Pons (tissue), 1 donor: ENCODE results near the gene DPY19L1.
A peak's percentile ranks its signal among the peaks of the same experiment; 100 is the strongest.
"Not testable (repeated sequence)": the region's sequence is repeated elsewhere in the genome, so short reads cannot be mapped to it uniquely, and the experiment has no call there.

Experiments
- DNase-seq: peaks from one replicate; pipeline ENCODE4 v3.0.0-alpha.2; 2016; ENCODE audit warnings: low spot score

The DPY19L1 gene

GRCh38 chr7:35032166-35032565 is 5.1 kb downstream of the DPY19L1 start:
- DNase-seq: no peak

- no peak for DNase-seq
These were observed 6.4 kb downstream of the DPY19L1 start for GRCh38 chr7:35030848-35031247.

GRCh38 chr7:35029311-35029710 is 8.0 kb downstream of the DPY19L1 start:
- DNase-seq: no peak

GRCh38 chr7:35026150-35026549 is 11.1 kb downstream of the DPY19L1 start:
- DNase-seq: no peak

- DNase-seq: no peak
These were observed 11.9 kb downstream of the DPY19L1 start for GRCh38 chr7:35025369-35025870.

- DNase-seq: no peak
These were observed 13.0 kb downstream of the DPY19L1 start for GRCh38 chr7:35024298-35024697.

GRCh38 chr7:35022725-35023124 is 14.6 kb downstream of the DPY19L1 start:
- no peak for DNase-seq

GRCh38 chr7:35021445-35021844 is 15.8 kb downstream of the DPY19L1 start:
- DNase-seq: no peak

GRCh38 chr7:35019801-35020200 is 17.5 kb downstream of the DPY19L1 start:
- DNase-seq: no peak

- no peak for DNase-seq
These were observed 18.0 kb downstream of the DPY19L1 start for GRCh38 chr7:35019179-35019729.

GRCh38 chr7:35015346-35015859 is 21.9 kb downstream of the DPY19L1 start:
- DNase-seq: no peak

GRCh38 chr7:35012160-35012559 is 25.1 kb downstream of the DPY19L1 start:
- DNase-seq: no peak

GRCh38 chr7:35011085-35011484 is 26.2 kb downstream of the DPY19L1 start:
- DNase-seq: no peak

- DNase-seq: no peak
These were observed 29.5 kb downstream of the DPY19L1 start for GRCh38 chr7:35007768-35008167.

- DNase-seq: peak; percentile 68
These were observed 32.7 kb downstream of the DPY19L1 start for GRCh38 chr7:35004531-35005095.

- peak; percentile 60 for DNase-seq
These were observed 33.5 kb downstream of the DPY19L1 start for GRCh38 chr7:35003679-35004303.

- not testable (repeated sequence) for DNase-seq
These were observed 34.1 kb downstream of the DPY19L1 start for GRCh38 chr7:35003177-35003650.

- DNase-seq: not testable (repeated sequence)
These were observed 39.0 kb downstream of the DPY19L1 start for GRCh38 chr7:34998335-34998734.

GRCh38 chr7:34996423-34997090 is 40.7 kb downstream of the DPY19L1 start:
- DNase-seq: not testable (repeated sequence)

- DNase-seq: no peak
These were observed 41.5 kb downstream of the DPY19L1 start for GRCh38 chr7:34995757-34996156.

GRCh38 chr7:34991938-34992840 is 45.1 kb downstream of the DPY19L1 start:
- DNase-seq: no peak
